Lower leg skin (tissue), 4 donors: ENCODE measurements around the gene DNAJC11. TPM values are rescaled to one million over a fixed set of nuclear protein-coding genes. Genes with fewer than 3 reads are reported as not detected.

Source experiments
- DNase-seq, 2 donors: peaks; one replicate each; pipeline ENCODE4 v3.0.0-alpha.2; 2019; ENCODE audit warnings: low spot score in 2 of 2
- H3K4me3 ChIP-seq: fragments of 200-600 bp; sonication (generic); 2 replicates; pipeline ENCODE4 v1.5.1; 2017; ENCODE audit warnings: mild to moderate bottlenecking, low read depth; ENCODE audit not compliant: poor library complexity, severe bottlenecking
- POLR2A ChIP-seq, 2 donors: fragments of 450-650 bp; IDR thresholded peaks; one replicate each; pipeline ENCODE4 v1.6.1; 2016 to 2017; ENCODE audit warnings: antibody characterized with exemption in 2 of 2, mild to moderate bottlenecking in 1 of 2, moderate library complexity in 1 of 2
- WGBS, 2 donors: methylation state at CpG; one replicate each; pipeline ENCODE4 v1.1.5; 2018; 5-methylcytosine and 5-hydroxymethylcytosine counted together
- intact Hi-C: fragments of 100-400 bp; cut with DNase I; formaldehyde crosslinking; loops from one replicate; pipeline ENCODE4 v1.15.0; 2023; ENCODE audit warnings: low total_unique reads
- total RNA-seq, 4 donors: library from RNA; depleted of rRNA; stranded (reverse); fragments of >200 nt; gene quantifications; one replicate each; pipeline ENCODE4 v1.1.0, GENCODE V29; 2016
- TF ChIP-seq, protein P1 (sequence below), 3 donors: fragments of 450-650 bp; IDR thresholded peaks; one replicate each; pipeline ENCODE4 v1.5.1; 2016; ENCODE audit warnings: antibody characterized with exemption in 3 of 3, mild to moderate bottlenecking in 3 of 3, moderate library complexity in 2 of 3

The DNAJC11 gene
- total RNA-seq, 4 donors from 2014 or later: 22.1 to 37.1 (median 27.3) TPM

DNA sequence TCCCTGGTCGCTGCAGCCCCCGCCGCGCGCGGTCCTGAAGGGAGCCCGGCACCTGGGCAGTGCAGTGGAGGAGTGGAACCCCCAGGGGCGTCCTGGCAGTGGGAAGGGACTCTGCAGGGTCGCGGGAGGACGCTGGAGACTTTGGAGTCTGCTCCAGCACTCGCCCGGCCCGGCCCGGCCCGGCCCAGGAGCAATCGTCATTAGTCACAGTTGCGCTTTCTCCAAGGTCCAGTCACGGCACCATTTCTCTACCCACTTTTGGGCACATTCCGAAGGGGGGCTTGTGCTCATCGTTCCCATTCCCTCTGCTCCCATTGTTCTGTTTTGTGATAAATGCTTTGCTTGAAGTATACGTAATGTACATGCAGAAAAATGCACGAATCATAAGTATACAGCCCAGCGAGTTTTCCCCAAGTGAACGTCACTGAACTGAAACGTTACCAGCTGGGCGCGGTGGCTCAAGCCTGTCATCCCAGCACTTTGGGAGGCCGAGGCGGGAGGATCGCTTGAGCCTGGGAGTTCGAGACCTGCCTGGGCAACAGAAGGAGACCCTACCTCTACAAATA, 75.9 kb downstream of the DNAJC11 start:
- WGBS, 2 donors: 2 to 5% methylated on average over 21 to 26 of the region's 32 CpGs
- intact Hi-C loops: no loop called here
- DNase-seq: no peak
- H3K4me3 ChIP-seq: peak overlapping the region; percentile 77
- TF ChIP-seq, protein P1, sequence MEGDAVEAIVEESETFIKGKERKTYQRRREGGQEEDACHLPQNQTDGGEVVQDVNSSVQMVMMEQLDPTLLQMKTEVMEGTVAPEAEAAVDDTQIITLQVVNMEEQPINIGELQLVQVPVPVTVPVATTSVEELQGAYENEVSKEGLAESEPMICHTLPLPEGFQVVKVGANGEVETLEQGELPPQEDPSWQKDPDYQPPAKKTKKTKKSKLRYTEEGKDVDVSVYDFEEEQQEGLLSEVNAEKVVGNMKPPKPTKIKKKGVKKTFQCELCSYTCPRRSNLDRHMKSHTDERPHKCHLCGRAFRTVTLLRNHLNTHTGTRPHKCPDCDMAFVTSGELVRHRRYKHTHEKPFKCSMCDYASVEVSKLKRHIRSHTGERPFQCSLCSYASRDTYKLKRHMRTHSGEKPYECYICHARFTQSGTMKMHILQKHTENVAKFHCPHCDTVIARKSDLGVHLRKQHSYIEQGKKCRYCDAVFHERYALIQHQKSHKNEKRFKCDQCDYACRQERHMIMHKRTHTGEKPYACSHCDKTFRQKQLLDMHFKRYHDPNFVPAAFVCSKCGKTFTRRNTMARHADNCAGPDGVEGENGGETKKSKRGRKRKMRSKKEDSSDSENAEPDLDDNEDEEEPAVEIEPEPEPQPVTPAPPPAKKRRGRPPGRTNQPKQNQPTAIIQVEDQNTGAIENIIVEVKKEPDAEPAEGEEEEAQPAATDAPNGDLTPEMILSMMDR (IDR thresholded peaks at IDR 0.05): no peak
- TF ChIP-seq POLR2A (IDR thresholded peaks at IDR 0.05): no peak

DNA sequence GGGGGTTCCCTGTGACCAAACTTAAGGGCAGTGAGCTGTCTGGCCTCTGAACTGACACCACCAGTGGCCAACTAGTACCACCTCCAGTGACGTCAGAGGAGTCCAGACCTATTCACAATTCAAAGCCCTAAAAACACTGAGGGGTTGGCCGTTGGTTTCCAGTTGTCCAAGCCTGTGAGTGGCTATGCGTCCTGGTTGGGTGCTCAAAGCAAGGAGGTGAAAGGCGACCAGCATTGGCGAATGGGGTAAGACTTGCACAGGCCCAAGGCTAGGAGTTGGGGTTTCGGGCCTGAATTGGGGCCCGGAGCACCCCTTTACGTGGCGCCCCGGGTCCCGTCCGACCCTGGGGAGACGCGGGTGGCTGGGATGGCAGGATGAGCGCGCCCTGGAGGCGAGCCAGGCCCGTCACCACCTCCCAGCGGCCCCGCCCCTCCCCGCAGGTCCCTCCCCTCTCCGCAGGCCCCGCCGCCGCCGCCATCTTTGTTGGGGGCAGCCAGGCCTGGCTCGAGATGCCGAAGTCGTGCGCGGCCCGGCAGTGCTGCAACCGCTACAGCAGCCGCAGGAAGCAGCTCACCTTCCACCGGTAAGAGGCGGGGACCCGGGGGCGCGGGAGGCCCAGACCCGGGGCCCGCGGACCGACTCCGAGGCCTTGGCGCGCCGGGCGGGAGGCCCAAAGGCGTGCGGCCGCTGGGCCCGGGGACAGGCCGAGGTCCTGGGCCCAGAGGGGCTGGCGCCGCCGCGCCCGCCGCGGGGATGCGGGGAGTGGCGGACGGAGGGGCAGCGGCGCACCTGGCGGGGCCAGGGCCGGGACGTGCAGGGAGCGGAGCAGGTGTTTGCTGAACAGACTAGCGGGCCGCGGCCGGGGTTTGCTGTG, 76.7 kb downstream of the DNAJC11 start, which contains the start of gene THAP3:
TSS of gene THAP3 (plus strand) at position 159 of the 874 bp plus-strand sequence. CDS start at position 510, 351 bp downstream.
- TF ChIP-seq, protein P1 (IDR thresholded peaks at IDR 0.05): no peak
- no peak for TF ChIP-seq POLR2A (IDR thresholded peaks at IDR 0.05)
- peak; percentile 75 to 96 for DNase-seq
- peak within 1 kb of the TSS; percentile 77 for H3K4me3 ChIP-seq
- WGBS, 2 donors: 2 to 6% methylated on average over 14 to 39 of the region's 73 CpGs
- intact Hi-C loops: no loop called here

GRCh38 chr1:6623269-6623965, 78.2 kb downstream of the DNAJC11 start:
- H3K4me3 ChIP-seq: no peak overlapping the region
- DNase-seq: no peak
- intact Hi-C loops: no loop called here
- TF ChIP-seq, protein P1 (IDR thresholded peaks at IDR 0.05): no peak
- no peak for TF ChIP-seq POLR2A (IDR thresholded peaks at IDR 0.05)
- 59 to 62% methylated on average over 14 of the region's 14 CpGs for WGBS, 2 donors

- intact Hi-C loops: no loop called here
- WGBS, 2 donors: 66 to 83% methylated on average over 10 of the region's 10 CpGs
- no peak for DNase-seq
- TF ChIP-seq, protein P1 (IDR thresholded peaks at IDR 0.05): no peak
- no peak for TF ChIP-seq POLR2A (IDR thresholded peaks at IDR 0.05)
- no peak overlapping the region for H3K4me3 ChIP-seq
These were observed 79.0 kb downstream of the DNAJC11 start for GRCh38 chr1:6622396-6623152.
